ENCODE measurements around the gene C6orf89.
A peak's percentile ranks its signal among the peaks of the same experiment; 100 is the strongest.

The C6orf89 gene

GRCh38 chr6:36851626-36852025 is 34.1 kb upstream of the C6orf89 start:
- DNase-seq (ENCODE audit: low read depth): no peak
- H3K4me3 ChIP-seq (ENCODE audit: low read depth, low read length): no peak overlapping the region

- DNase-seq (ENCODE audit: low read depth): no peak
- no peak overlapping the region for H3K4me3 ChIP-seq (ENCODE audit: low read depth, low read length)
Measured at GRCh38 chr6:36852481-36853147, 33.1 kb upstream of the C6orf89 start.

- H3K4me3 ChIP-seq (ENCODE audit: low read depth, low read length): no peak overlapping the region
Measured at GRCh38 chr6:36853325-36853724, 32.4 kb upstream of the C6orf89 start.

GRCh38 chr6:36855750-36856149 is 30.0 kb upstream of the C6orf89 start:
- no peak overlapping the region for H3K4me3 ChIP-seq (ENCODE audit: low read depth, low read length)
- no peak for DNase-seq (ENCODE audit: low read depth)

More at GRCh38 chr6:36853325-36853724, 32.4 kb upstream of the C6orf89 start:
- DNase-seq (ENCODE audit: low read depth): peak; percentile 62

- H3K4me3 ChIP-seq (ENCODE audit: low read depth, low read length): no peak overlapping the region
- no peak for DNase-seq (ENCODE audit: low read depth)
Measured at GRCh38 chr6:36856277-36856676, 29.5 kb upstream of the C6orf89 start.

- H3K4me3 ChIP-seq (ENCODE audit: low read depth, low read length): no peak overlapping the region
- DNase-seq (ENCODE audit: low read depth): no peak
Measured at GRCh38 chr6:36857325-36857724, 28.4 kb upstream of the C6orf89 start.

DNA sequence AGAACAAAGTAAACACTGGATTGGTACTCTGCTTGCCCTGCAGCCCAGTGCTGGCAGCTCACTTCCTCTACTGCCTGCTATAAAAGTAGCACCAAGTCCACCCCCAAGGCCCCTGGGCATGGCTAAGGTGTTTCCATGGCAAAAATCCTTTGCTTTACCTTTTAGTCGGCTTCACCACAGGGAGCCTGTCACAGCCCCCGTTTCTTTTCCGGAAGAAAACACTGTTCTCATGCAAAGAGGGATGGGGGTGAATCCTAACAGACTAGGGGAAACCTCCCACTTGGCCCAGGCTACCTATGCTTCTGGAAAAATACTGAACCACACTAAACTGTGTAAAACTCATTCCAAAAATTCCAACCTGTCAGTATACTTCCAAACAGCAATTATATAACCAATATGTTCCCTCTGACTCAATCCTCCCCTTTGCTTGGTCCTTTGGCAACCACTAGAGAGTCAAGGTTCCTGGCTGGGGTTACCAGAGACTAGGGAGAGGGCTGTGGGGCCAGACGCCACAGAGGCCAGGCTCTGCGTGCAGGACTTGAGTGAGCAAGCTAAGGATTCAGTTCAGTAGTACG is 27.3 kb upstream of the C6orf89 start:
- no peak overlapping the region for H3K4me3 ChIP-seq (ENCODE audit: low read depth, low read length)
- no peak for DNase-seq (ENCODE audit: low read depth)

- no peak overlapping the region for H3K4me3 ChIP-seq (ENCODE audit: low read depth, low read length)
- DNase-seq (ENCODE audit: low read depth): no peak
Measured at GRCh38 chr6:36860126-36860525, 25.6 kb upstream of the C6orf89 start.

DNA sequence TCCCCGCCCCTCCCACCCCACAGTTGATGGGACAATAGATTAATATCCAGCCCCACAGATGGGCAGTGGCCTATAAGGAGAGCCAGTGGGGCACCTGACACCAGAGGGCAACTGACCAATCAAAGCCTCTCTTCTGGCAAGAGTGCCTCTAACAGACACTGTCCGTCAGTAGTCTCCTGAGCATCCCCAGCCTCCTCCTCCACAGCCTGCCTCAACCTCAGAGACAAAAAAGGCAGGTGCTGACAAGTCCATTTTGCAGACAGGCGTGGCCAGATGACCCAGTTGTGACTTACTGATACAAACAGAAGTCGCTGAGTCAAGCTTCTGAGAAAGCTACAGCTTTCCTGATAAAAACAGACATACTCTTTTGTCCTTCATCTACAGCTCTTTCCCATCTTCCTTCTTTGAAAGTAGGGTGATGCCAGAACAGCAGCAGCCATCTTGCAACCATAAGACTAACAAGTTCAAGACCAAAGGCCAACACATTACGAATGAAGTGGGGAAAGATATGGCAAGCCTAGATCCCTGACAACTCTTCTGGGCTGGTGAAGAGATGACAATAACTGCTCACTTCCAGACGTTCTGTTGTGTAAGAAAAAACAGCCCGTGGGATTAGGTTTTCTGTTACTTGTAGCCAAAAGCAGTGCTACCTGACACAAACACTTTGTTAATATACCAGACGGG is 23.4 kb upstream of the C6orf89 start:
- DNase-seq (ENCODE audit: low read depth): no peak
- H3K4me3 ChIP-seq (ENCODE audit: low read depth, low read length): no peak overlapping the region

- DNase-seq (ENCODE audit: low read depth): no peak
- H3K4me3 ChIP-seq (ENCODE audit: low read depth, low read length): no peak overlapping the region
Measured at GRCh38 chr6:36862848-36863382, 22.8 kb upstream of the C6orf89 start.

DNA sequence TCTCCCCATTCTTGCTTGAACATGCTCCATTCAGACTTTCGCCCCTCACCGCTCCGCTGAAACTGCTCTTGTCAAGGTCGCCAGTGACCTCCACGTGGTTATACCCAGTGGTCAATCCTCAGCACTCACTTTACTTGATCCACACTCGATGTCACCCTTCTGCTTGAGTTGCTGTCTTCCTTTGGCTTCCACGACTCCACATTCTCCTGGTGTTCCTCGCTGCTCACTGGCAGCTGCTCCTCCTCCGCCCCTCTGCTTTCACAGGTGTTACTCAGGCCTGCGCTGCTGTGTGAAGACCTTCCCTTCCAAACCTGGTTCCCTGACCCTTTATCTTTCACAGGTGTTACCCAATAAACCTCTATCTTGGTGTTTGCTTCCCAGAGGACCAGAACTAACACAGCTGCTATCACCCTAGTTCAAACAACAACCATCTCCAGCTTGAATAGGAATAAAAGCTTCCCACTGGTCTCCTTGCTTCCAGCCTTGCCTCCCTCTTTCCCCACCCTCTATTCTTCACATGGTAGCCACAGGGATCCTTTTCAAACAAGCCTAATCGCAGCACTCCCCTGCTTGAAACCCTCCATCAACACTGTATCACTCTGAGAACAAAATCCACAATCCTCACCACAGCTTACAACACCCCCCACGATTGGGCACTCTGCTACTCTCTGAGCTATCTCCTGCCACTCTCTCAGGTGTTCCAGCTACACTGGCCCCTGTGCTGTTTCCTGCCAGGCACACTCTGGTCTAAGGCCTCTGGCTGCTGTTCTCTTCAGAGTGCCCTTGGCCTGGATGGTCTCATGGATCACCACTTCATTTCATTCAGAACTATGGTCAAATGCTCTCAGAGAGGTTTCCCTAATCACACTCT is 21.8 kb upstream of the C6orf89 start:
- DNase-seq (ENCODE audit: low read depth): no peak
- H3K4me3 ChIP-seq (ENCODE audit: low read depth, low read length): no peak overlapping the region

GRCh38 chr6:36865835-36866234 is 19.9 kb upstream of the C6orf89 start:
- DNase-seq (ENCODE audit: low read depth): no peak
- no peak overlapping the region for H3K4me3 ChIP-seq (ENCODE audit: low read depth, low read length)

DNA sequence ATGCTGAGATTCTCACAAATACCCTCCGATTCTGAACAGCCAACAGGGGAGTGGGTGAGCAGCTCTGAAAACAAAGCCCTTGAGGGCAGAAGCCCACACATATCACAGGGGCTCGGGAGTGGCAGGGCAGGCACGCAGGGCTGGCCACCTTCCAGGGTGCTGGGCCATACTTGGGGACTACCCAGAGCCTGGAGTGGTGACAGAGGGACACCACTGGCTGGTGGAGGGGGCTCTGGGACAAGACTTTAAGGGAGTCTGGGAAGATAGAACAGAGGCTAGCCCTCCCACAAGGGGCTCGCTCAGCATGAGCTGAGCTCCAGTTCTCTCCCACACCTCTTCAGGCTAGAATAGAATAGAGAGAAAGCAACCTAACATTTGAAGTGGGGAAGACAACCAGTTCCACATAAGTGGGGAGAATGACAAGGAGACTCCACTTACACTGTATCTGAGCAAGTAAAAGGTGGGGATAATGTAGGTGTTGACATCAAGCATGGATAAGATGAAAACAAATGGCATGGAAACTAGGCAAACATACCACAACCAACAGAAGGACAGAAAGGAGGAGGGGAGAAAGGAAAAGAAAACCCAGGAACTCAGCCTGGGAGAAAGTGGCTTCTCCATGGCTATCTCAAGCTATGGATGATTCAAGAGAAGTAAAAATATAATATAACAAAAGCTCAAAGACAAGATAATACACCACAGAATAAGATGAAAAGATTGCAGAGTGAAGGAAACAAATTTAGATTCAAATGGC is 18.1 kb upstream of the C6orf89 start:
- H3K4me3 ChIP-seq (ENCODE audit: low read depth, low read length): no peak overlapping the region
- no peak for DNase-seq (ENCODE audit: low read depth)

GRCh38 chr6:36871686-36872085 is 14.1 kb upstream of the C6orf89 start:
- DNase-seq (ENCODE audit: low read depth): no peak
- H3K4me3 ChIP-seq (ENCODE audit: low read depth, low read length): no peak overlapping the region

DNA sequence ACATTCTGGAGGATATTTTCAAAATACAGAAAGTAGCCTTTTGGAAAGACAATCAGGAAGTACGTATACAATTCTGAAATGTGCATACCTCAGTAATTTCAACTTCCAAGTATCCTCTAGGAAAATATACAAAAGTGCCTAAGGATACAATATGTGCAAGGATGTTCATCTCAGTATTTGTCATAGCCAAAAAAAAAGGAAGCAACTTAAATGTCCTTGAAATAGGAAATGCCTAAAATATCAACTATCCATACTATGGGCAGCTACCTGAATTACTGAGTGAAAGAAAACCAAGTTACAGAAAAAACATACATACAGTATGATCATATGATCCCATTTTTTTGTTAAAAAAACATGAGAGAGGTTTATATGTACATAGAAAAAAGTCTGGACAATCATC is 12.6 kb upstream of the C6orf89 start:
- DNase-seq (ENCODE audit: low read depth): no peak
- H3K4me3 ChIP-seq (ENCODE audit: low read depth, low read length): no peak overlapping the region

DNA sequence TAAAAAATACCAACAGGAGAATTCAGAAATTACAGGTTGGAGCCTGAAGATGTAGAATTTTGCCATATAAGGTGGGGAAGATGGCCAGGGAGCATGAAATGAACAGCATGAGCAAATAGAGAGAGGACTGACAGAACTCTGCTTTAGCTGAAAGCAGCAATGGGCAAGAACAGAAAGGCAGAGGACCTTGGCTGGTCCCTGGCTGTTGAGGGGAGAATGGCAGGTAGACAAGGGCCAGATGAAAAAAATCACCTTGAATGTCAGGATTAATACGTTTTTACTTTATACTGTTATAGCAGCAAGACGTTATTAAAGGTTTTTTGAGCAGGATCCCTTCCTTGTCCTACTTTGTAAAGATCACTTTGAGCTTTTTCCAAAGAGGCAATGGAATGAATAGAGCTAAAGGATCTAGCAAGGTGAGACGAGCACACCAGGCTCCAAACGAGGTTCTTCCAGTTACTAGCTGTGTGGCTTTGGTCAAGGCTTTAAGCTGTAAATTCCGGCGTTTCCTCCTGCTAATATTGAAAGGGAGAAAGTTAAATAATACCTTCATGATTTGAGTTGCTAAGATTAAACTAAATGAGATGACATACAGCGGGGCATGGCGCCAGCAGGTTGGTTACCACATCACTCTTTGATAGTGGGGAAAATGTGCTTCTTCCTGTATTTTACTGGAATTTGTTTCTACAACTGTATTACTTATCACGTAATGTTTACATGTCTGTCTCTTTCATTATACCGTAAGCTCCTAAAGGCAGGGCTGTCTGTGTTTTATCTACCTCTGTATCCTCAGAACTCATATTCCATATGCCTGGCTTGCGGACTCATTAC is 11.9 kb upstream of the C6orf89 start:
- DNase-seq (ENCODE audit: low read depth): no peak
- H3K4me3 ChIP-seq (ENCODE audit: low read depth, low read length): peak overlapping the region; percentile 89

GRCh38 chr6:36874443-36875249 is 11.1 kb upstream of the C6orf89 start, which contains the start of gene PPIL1:
Gene PPIL1, minus strand, starts transcription at chr6:36874803. Its CDS starts 31 bp downstream, at chr6:36874772.
- peak; percentile 64 for DNase-seq (ENCODE audit: low read depth)
- peak within 1 kb of the TSS; percentile 89 for H3K4me3 ChIP-seq (ENCODE audit: low read depth, low read length)

Data from skeletal muscle cell (primary cell).